HepG2 (cell line): ENCODE data around the gene NFKBIL1. TPM values are rescaled to one million over a fixed set of nuclear protein-coding genes. Genes with fewer than 3 reads are reported as not detected.

Experiments
- ATAC-seq: fragments of 200-7000 bp; cut with Tn5 transposase; 3 replicates; pipeline ENCODE4 v1.9.1; 2020; ENCODE audit warnings: mild to moderate bottlenecking, moderate library complexity
- BruUV-seq: library from RNA; stranded (reverse); fragments of 400-500 nt; replicated peaks from 2 replicates; lab custom pipeline; 2021; lab: Mats Ljungman, UMichigan
- CTCF ChIA-PET: fragments of 300-600 bp; formaldehyde crosslinking; extraction: SDS; loops from one replicate; lab custom pipeline; 2021; ENCODE audit warnings: low total read pairs, inconsistent platforms, low intra/inter-chr PET ratio; lab: Yijun Ruan, JAX
- POLR2A ChIA-PET: fragments of 350-600 bp; sonication (Branson Sonifier 250); formaldehyde crosslinking; loops from one replicate; lab custom pipeline; 2020; ENCODE audit warnings: antibody characterized with exemption, inconsistent platforms; lab: Yijun Ruan, JAX
- DNase-seq: peaks from one replicate; pipeline ENCODE4 v3.0.0-alpha.2; 2015; ENCODE audit warnings: low spot score
- FAIRE-seq: peaks from 3 replicates; lab custom pipeline; 2011; peaks lifted over from hg19 to GRCh38; lab: Jason Lieb, UNC
- H2AFZ ChIP-seq: one replicate; pipeline ENCODE4 v1.6.1; 2011; ENCODE audit warnings: low read length, inconsistent platforms
- H3K27ac ChIP-seq: fragments of 300-600 bp; 3 replicates; pipeline ENCODE4 v1.8.0; 2011; ENCODE audit warnings: mixed run types, mild to moderate bottlenecking, mixed read lengths, low read length, inconsistent platforms; ENCODE audit not compliant: insufficient read depth; ENCODE audit errors: extremely low read length
- H3K27me3 ChIP-seq, 2 experiments: fragments of 200-600 bp in 1 of 2; 2 replicates in 1 of 2; 3 replicates in 1 of 2; pipeline versions ENCODE4 v1.6.0 to v1.8.0; 2011; ENCODE audit warnings: low read length in 2 of 2, mild to moderate bottlenecking in 2 of 2, moderate library complexity in 2 of 2, inconsistent platforms in 1 of 2; ENCODE audit not compliant: insufficient read depth in 2 of 2, control insufficient read depth in 1 of 2
- H3K36me3 ChIP-seq, 2 experiments: fragments of 200-600 bp in 1 of 2; replicated peaks in 1 of 2; 2 replicates in 1 of 2; 3 replicates in 1 of 2; pipeline versions ENCODE4 v1.5.1 to v1.8.0; 2011; ENCODE audit warnings: low read length in 2 of 2, inconsistent platforms in 1 of 2; ENCODE audit not compliant: insufficient read depth in 2 of 2, control insufficient read depth in 1 of 2
- H3K4me1 ChIP-seq: 2 replicates; pipeline ENCODE4 v1.5.1; 2012; ENCODE audit warnings: low read length, inconsistent platforms; ENCODE audit not compliant: insufficient read depth
- H3K4me2 ChIP-seq: 2 replicates; pipeline ENCODE4 v1.6.0; 2011; ENCODE audit warnings: low read depth, low read length, inconsistent platforms
- H3K4me3 ChIP-seq, 3 experiments: fragments of 200-600 bp in 1 of 3; sonication (generic), shearing (Covaris generic) in 1 of 3; replicated peaks in 1 of 3; 2 replicates each; pipeline ENCODE4 v1.5.1; 2011 to 2016; ENCODE audit warnings: low read length in 3 of 3, inconsistent platforms in 2 of 3, low read depth in 2 of 3, mild to moderate bottlenecking in 2 of 3, control low read depth in 1 of 3, mixed read lengths in 1 of 3; ENCODE audit not compliant: insufficient read depth in 1 of 3
- H3K79me2 ChIP-seq: one replicate; pipeline ENCODE4 v1.6.1; 2011; ENCODE audit warnings: low read length, inconsistent platforms; ENCODE audit not compliant: insufficient read depth
- H3K9ac ChIP-seq: 2 replicates; pipeline ENCODE4 v1.6.0; 2011; ENCODE audit warnings: mild to moderate bottlenecking, low read depth, low read length, inconsistent platforms; ENCODE audit not compliant: insufficient read depth
- H3K9me3 ChIP-seq: 2 replicates; pipeline ENCODE4 v1.5.1; 2012; ENCODE audit warnings: mild to moderate bottlenecking, low read length
- H4K20me1 ChIP-seq: 2 replicates; pipeline ENCODE4 v1.6.0; 2011; ENCODE audit warnings: inconsistent platforms, mild to moderate bottlenecking, low read length, moderate library complexity; ENCODE audit not compliant: insufficient read depth
- CCAR2 ChIP-seq: fragments of 200-400 bp; formaldehyde crosslinking; optimal IDR thresholded peaks from 2 replicates; pipeline ENCODE3; 2018; ENCODE audit warnings: low read depth, mild to moderate bottlenecking, low read length, moderate library complexity
- KDM6A ChIP-seq: IDR thresholded peaks from 2 replicates; pipeline ENCODE4 v1.6.1; 2016; ENCODE audit warnings: low read depth
- KLF12 ChIP-seq: sonication (generic); formaldehyde crosslinking; IDR thresholded peaks from 2 replicates; pipeline ENCODE4 v1.4.0; 2020; ENCODE audit warnings: missing genetic modification reagents, borderline replicate concordance
- KLF15 ChIP-seq: sonication (generic); formaldehyde crosslinking; IDR thresholded peaks from 2 replicates; pipeline ENCODE4 v1.8.1; 2023; ENCODE audit warnings: borderline replicate concordance, mild to moderate bottlenecking, inconsistent platforms, missing genetic modification reagents, mixed read lengths
- MIXL1 ChIP-seq: IDR thresholded peaks from 2 replicates; pipeline ENCODE4 v1.6.1; 2016
- NAIF1 ChIP-seq: sonication (generic); formaldehyde crosslinking; IDR thresholded peaks from 2 replicates; pipeline ENCODE4 v1.5.0; 2020; ENCODE audit warnings: mild to moderate bottlenecking, missing genetic modification reagents, borderline replicate concordance
- REXO4 ChIP-seq: sonication (generic); formaldehyde crosslinking; IDR thresholded peaks from 2 replicates; pipeline ENCODE4 v1.8.0; 2022; ENCODE audit warnings: missing genetic modification reagents, mild to moderate bottlenecking, borderline replicate concordance
- SIN3A ChIP-seq: IDR thresholded peaks from 2 replicates; pipeline ENCODE4 v1.6.1; 2011; ENCODE audit warnings: low read depth, mild to moderate bottlenecking, control low read depth, low read length, borderline replicate concordance
- ZBTB39 ChIP-seq: sonication (generic); formaldehyde crosslinking; IDR thresholded peaks from 2 replicates; pipeline ENCODE4 v1.5.0; 2020; ENCODE audit warnings: missing genetic modification reagents
- ZNF281 ChIP-seq: sonication (generic); formaldehyde crosslinking; IDR thresholded peaks from 2 replicates; pipeline ENCODE4 v1.4.0; 2020; ENCODE audit warnings: missing genetic modification reagents, borderline replicate concordance
- ZNF549 ChIP-seq: sonication (generic); formaldehyde crosslinking; IDR thresholded peaks from 2 replicates; pipeline ENCODE4 v1.5.0; 2020; ENCODE audit warnings: missing genetic modification reagents
- ZNF672 ChIP-seq: sonication (generic); formaldehyde crosslinking; IDR thresholded peaks from 2 replicates; pipeline ENCODE4 v1.8.1; 2022; ENCODE audit warnings: missing genetic modification reagents
- WGBS: methylation state at CpG from one replicate; pipeline ENCODE4 v1.1.6; 2017; ENCODE audit warnings: low lambda C conversion rate; 5-methylcytosine and 5-hydroxymethylcytosine counted together
- in situ Hi-C: cut with HindIII; loops from 2 replicates; pipeline ENCODE4 v1.10.0; 2017; ENCODE audit warnings: low pct_unique_long_range_greater_than_20kb; ENCODE audit not compliant: extremely low pct_ligation_motif_present
- intact Hi-C: fragments of 100-400 bp; cut with micrococcal nuclease; formaldehyde crosslinking; loops from one replicate; pipeline ENCODE4 v1.10.0; 2022; ENCODE audit not compliant: unreplicated experiment
- polyA plus RNA-seq, 8 experiments: library from polyadenylated mRNA; depleted of rRNA in 3 of 8; stranded (reverse) in 7 of 8; unstranded in 1 of 8; fragments of >200 nt; fragmentation: Illumina TruSeq in 4 of 8; extraction: Trizol in 4 of 8; gene quantifications; 2 replicates each; pipeline versions ENCODE4 v1.2.1 to v1.2.3, GENCODE V29; 2011 to 2016; ENCODE audit warnings: low read depth in 4 of 8, missing spikeins in 1 of 8, mixed read lengths in 1 of 8; ENCODE audit not compliant: insufficient read depth in 1 of 8
- total RNA-seq, 5 experiments: library from RNA; depleted of rRNA; stranded (reverse); fragments of >200 nt; fragmentation: Illumina TruSeq; extraction: Trizol; gene quantifications; 2 replicates each; pipeline ENCODE4 v1.2.3, GENCODE V29; 2016; ENCODE audit warnings: low read depth in 1 of 5
- TF ChIP-seq, protein P1 (sequence below): sonication (generic); formaldehyde crosslinking; IDR thresholded peaks from 2 replicates; pipeline ENCODE4 v1.4.0; 2020; ENCODE audit warnings: low read depth, mild to moderate bottlenecking, missing genetic modification reagents
- TF ChIP-seq, protein P2 (sequence below): sonication (generic); formaldehyde crosslinking; IDR thresholded peaks from 2 replicates; pipeline ENCODE4 v1.8.0; 2022; ENCODE audit warnings: mild to moderate bottlenecking, missing genetic modification reagents, borderline replicate concordance

The NFKBIL1 gene
- total and polyA plus RNA-seq, 2 of the 13 experiments (the other 11 are each of a cell fraction or from before 2014, with no cell fraction given), result 9.7 to 19.5 TPM

- in situ Hi-C loops (no loop called here), intact Hi-C loops (no loop called here)
- no peak overlapping the region for H3K4me2 ChIP-seq
- ATAC-seq (no peak), FAIRE-seq (no peak), DNase-seq (no peak)
- no peaks in the 10 kb centered on the region for H3K36me3 ChIP-seq
- H3K27ac ChIP-seq, result no peak overlapping the region
- H3K4me1 ChIP-seq, result peaks cover 9% of the 10 kb centered on the region
- peaks cover 11 to 42% of the 10 kb centered on the region in 2 experiments; a peak in 4 of 5 replicates for H3K27me3 ChIP-seq
- no peaks in the 10 kb centered on the region for H3K9me3 ChIP-seq
- H3K4me3 ChIP-seq, result no peak overlapping the region
- no peaks in the 10 kb centered on the region for H3K79me2 ChIP-seq
- no peaks in the 10 kb centered on the region for H4K20me1 ChIP-seq
- H2AFZ ChIP-seq, result no peak overlapping the region
- no peak overlapping the region for H3K9ac ChIP-seq
- POLR2A ChIA-PET, result interaction anchor here (1.8 kb wide), 1 partner anchor 8 kb away, joined by 5 read pairs; no protein-coding TSS in a partner anchor
- WGBS, result 47% methylated on average over 3 of the region's 3 CpGs
- CTCF ChIA-PET, result no interaction called here
- no TSS peak for BruUV-seq
- TF ChIP-seq KLF12 (CRISPR knock-in tag) (no peak), ZNF549 (no peak), ZBTB39 (CRISPR knock-in tag) (no peak), MIXL1 (CRISPR knock-in tag) (no peak), ZNF281 (CRISPR knock-in tag) (no peak), CCAR2 (no peak), KDM6A (CRISPR knock-in tag) (no peak), NAIF1 (CRISPR knock-in tag) (no peak), ZNF672 (no peak), KLF15 (CRISPR knock-in tag) (no peak), REXO4 (CRISPR knock-in tag) (no peak), SIN3A (no peak)
- TF ChIP-seq, protein P1, sequence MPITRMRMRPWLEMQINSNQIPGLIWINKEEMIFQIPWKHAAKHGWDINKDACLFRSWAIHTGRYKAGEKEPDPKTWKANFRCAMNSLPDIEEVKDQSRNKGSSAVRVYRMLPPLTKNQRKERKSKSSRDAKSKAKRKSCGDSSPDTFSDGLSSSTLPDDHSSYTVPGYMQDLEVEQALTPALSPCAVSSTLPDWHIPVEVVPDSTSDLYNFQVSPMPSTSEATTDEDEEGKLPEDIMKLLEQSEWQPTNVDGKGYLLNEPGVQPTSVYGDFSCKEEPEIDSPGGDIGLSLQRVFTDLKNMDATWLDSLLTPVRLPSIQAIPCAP, result no peak
- TF ChIP-seq, protein P2, sequence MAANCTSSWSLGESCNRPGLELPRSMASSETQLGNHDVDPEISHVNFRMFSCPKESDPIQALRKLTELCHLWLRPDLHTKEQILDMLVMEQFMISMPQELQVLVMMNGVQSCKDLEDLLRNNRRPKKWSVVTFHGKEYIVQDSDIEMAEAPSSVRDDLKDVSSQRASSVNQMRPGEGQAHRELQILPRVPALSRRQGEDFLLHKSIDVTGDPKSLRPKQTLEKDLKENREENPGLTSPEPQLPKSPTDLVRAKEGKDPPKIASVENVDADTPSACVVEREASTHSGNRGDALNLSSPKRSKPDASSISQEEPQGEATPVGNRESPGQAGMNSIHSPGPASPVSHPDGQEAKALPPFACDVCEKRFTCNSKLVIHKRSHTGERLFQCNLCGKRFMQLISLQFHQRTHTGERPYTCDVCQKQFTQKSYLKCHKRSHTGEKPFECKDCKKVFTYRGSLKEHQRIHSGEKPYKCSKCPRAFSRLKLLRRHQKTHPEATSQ (CRISPR knock-in tag), result no peak
Observed at GRCh38 chr6:31568537-31568961, 21.1 kb downstream of the NFKBIL1 start.
